ENCODE measurements around the gene ESPL1. TPM values are rescaled to one million over a fixed set of nuclear protein-coding genes. Genes with fewer than 3 reads are reported as not detected.

The ESPL1 gene
- total RNA-seq, 6 donors from 2014 or later: 1.5 to 5.3 (median 2.1) TPM

DNA sequence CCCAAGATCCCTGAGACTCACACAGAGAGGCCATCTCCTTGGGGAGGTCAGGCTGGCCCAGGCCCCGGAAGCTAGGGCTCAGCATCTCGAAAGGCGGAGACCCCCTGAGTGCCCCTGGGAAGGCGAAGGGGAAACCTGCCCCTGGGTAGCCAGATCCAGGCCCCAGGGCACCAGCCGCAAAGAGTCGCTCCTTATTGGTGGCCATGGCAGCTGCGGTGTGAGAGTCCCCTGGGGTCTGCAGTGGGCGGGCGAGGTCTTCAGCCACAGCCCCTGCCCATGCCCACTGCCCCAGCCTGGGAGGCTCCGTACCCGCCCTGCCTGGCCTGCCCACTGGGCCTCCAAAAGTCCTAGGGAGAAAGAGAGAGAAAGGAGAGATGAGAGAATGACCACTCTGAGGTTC, 40.8 kb upstream of the ESPL1 start:
- Histone ChIP-seq H3K4me3 (no peak overlapping the region), H3K36me3 (peaks cover 0 to 6% (median 0%) of the 10 kb centered on the region in 4 donors), H3K9me3 (no peaks in the 10 kb centered on the region), H3K4me1 (peaks cover 46 to 63% (median 57%) of the 10 kb centered on the region in 4 donors), H3K27me3 (no peaks in the 10 kb centered on the region), H3K27ac (no peak overlapping the region)
- DNase-seq (peak in 1 of 2 donors; percentile 60), ATAC-seq (ENCODE audit: low FRiP score in 2 of 2) (no peak)
- TF ChIP-seq POLR2A (IDR thresholded peaks at IDR 0.05) (no peak), EP300 (IDR thresholded peaks at IDR 0.05) (no peak), POLR2AphosphoS5 (IDR thresholded peaks at IDR 0.05) (no peak)
- TF ChIP-seq, protein P1, sequence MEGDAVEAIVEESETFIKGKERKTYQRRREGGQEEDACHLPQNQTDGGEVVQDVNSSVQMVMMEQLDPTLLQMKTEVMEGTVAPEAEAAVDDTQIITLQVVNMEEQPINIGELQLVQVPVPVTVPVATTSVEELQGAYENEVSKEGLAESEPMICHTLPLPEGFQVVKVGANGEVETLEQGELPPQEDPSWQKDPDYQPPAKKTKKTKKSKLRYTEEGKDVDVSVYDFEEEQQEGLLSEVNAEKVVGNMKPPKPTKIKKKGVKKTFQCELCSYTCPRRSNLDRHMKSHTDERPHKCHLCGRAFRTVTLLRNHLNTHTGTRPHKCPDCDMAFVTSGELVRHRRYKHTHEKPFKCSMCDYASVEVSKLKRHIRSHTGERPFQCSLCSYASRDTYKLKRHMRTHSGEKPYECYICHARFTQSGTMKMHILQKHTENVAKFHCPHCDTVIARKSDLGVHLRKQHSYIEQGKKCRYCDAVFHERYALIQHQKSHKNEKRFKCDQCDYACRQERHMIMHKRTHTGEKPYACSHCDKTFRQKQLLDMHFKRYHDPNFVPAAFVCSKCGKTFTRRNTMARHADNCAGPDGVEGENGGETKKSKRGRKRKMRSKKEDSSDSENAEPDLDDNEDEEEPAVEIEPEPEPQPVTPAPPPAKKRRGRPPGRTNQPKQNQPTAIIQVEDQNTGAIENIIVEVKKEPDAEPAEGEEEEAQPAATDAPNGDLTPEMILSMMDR (IDR thresholded peaks at IDR 0.05): no peak
- 92 to 94% methylated on average over 8 to 11 of the region's 11 CpGs for WGBS, 2 donors

DNA sequence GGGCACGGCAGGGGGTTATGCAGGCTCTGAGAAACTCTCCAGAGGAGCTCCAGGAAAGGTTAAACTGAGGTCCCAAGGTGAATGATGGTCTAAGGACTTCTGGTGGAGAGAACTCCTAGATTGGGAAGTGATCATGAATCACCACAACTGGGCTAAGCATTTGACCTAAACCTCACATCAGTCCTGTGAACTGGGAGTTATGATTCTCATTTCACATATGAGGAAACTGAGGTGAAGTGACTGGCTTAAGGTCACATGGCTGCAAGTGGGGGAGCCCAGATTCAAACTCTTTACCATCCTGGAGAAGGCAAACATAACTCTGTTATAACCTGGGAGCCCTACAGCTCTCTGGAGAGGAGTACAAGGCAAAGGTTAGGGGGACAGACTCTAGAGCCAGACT, 40.3 kb upstream of the ESPL1 start:
- no peak for DNase-seq
- no peak overlapping the region for H3K4me3 ChIP-seq
- TF ChIP-seq EP300 (IDR thresholded peaks at IDR 0.05): no peak
- TF ChIP-seq, protein P1 (IDR thresholded peaks at IDR 0.05): no peak
- no peak for TF ChIP-seq POLR2A (IDR thresholded peaks at IDR 0.05)
- TF ChIP-seq POLR2AphosphoS5 (IDR thresholded peaks at IDR 0.05): no peak
- H3K27me3 ChIP-seq: no peaks in the 10 kb centered on the region
- ATAC-seq (ENCODE audit: low FRiP score in 2 of 2): no peak
- no peaks in the 10 kb centered on the region for H3K9me3 ChIP-seq
- H3K27ac ChIP-seq: no peak overlapping the region
- H3K4me1 ChIP-seq: peaks cover 46 to 63% (median 57%) of the 10 kb centered on the region in 4 donors
- WGBS, 2 donors: 75 to 86% methylated on average over 1 of the region's 1 CpG
- peaks cover 0 to 6% (median 0%) of the 10 kb centered on the region in 4 donors for H3K36me3 ChIP-seq

DNA sequence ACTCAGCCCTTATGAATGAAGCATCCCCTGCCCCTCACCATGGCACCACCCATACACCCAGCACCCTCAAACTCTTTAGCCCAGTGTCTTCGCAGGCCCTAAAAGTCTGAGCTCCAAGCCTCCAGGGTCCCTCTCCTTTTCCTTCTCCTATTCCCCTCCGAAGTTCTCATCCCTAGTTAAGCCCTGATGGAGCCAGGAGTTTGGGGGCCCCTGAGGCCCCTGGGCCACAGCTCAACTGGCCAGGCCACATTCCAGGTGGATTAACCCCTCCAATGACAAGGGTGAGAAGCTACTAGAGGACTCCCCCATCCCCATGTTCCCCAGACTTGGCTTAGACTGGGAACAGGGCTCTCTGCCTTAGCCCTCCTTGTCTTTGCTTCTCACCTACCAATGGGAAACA, 38.6 kb upstream of the ESPL1 start:
- TF ChIP-seq, protein P1 (IDR thresholded peaks at IDR 0.05): no peak
- TF ChIP-seq EP300 (IDR thresholded peaks at IDR 0.05) (no peak), POLR2AphosphoS5 (IDR thresholded peaks at IDR 0.05) (no peak), POLR2A (IDR thresholded peaks at IDR 0.05) (no peak)
- DNase-seq (no peak), ATAC-seq (ENCODE audit: low FRiP score in 2 of 2) (no peak)
- no peaks in the 10 kb centered on the region for H3K9me3 ChIP-seq
- peaks cover 0 to 6% (median 0%) of the 10 kb centered on the region in 4 donors for H3K36me3 ChIP-seq
- peak overlapping the region; percentile 72 to 90 (median 86) for H3K27ac ChIP-seq
- peaks cover 46 to 63% (median 55%) of the 10 kb centered on the region in 4 donors for H3K4me1 ChIP-seq
- WGBS, 2 donors: 80 to 92% methylated on average over 2 of the region's 2 CpGs
- H3K27me3 ChIP-seq: no peaks in the 10 kb centered on the region
- no peak overlapping the region for H3K4me3 ChIP-seq

DNA sequence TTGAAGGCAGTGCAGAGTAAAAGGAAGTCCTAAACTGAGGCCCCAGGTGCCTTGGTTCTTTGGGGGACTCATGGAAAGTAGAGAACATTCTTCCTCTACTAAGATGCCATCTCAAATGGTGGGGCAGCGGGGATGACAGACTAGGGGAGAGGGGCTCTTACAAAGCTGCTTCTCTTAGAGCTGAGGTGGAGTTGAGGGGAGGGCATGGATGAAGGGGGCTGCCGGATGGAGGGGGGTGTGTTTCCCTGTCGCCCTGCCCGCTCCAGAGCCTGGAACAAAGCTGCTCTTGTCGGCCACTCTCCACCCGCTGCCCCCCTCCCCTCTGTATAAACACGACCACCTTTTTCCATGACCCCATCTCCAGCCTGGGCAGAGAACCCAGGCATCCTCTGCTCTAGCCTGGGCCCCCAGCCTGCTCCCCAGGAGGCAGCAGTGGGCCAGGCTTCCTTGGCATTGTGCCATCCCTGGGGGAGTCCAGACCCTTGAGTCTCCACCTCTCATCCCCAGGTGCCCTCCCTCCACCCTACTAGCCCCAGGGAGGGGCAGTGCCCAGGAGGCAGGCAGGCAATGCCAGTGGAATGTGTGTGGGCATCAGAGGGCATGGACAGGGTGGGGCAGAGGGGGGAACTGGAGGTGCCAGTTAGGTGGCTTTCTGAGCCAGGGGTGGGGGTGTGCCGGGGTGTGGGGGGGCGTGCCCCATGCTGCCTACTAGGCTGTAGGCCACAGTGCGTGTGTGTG, 37.8 kb upstream of the ESPL1 start:
- H3K27ac ChIP-seq: peak overlapping the region; percentile 72 to 90 (median 86)

More for the DNA sequence above, 37.8 kb upstream of the ESPL1 start:
- H3K27me3 ChIP-seq: no peaks in the 10 kb centered on the region
- no peaks in the 10 kb centered on the region for H3K9me3 ChIP-seq
- peaks cover 0 to 6% (median 0%) of the 10 kb centered on the region in 4 donors for H3K36me3 ChIP-seq
- 48 to 63% methylated on average over 6 to 9 of the region's 10 CpGs for WGBS, 2 donors
- TF ChIP-seq EP300 (IDR thresholded peaks at IDR 0.05): no peak
- no peak for TF ChIP-seq POLR2AphosphoS5 (IDR thresholded peaks at IDR 0.05)
- TF ChIP-seq, protein P1 (IDR thresholded peaks at IDR 0.05): no peak
- no peak for TF ChIP-seq POLR2A (IDR thresholded peaks at IDR 0.05)
- DNase-seq: peak; percentile 75 to 86
- peaks cover 42 to 56% (median 48%) of the 10 kb centered on the region in 4 donors for H3K4me1 ChIP-seq
- peak in 1 of 2 donors; percentile 83 for ATAC-seq (ENCODE audit: low FRiP score in 2 of 2)
- H3K4me3 ChIP-seq: peak overlapping the region in 2 of 4 donors; percentile 59 to 79
